Epithelial cell of esophagus (primary cell): ENCODE results near the gene KCNA2.

ENCODE experiments used
- DNase-seq: peaks from one replicate; pipeline ENCODE4 v3.0.0; 2010; ENCODE audit warnings: low read depth
- H3K4me3 ChIP-seq: 2 replicates; pipeline ENCODE4 v1.5.1; 2011; ENCODE audit warnings: mild to moderate bottlenecking, low read length, control low read depth
- CTCF ChIP-seq: IDR thresholded peaks from 2 replicates; pipeline ENCODE4 v1.5.1; 2011; ENCODE audit warnings: low read depth, mild to moderate bottlenecking, low read length, control low read depth, inconsistent platforms; ENCODE audit not compliant: insufficient read depth; ENCODE audit errors: missing control alignments

Gene KCNA2

GRCh38 chr1:110604586-110605148 is 1.5 kb downstream of the KCNA2 start:
- TF ChIP-seq CTCF, result no peak
- no peak overlapping the region for H3K4me3 ChIP-seq
- no peak for DNase-seq

GRCh38 chr1:110603058-110603457 is 3.1 kb downstream of the KCNA2 start:
- TF ChIP-seq CTCF, result no peak
- no peak overlapping the region for H3K4me3 ChIP-seq

GRCh38 chr1:110602466-110602865 is 3.7 kb downstream of the KCNA2 start:
- TF ChIP-seq CTCF, result no peak
- H3K4me3 ChIP-seq, result no peak overlapping the region
- DNase-seq, result no peak

More at GRCh38 chr1:110603058-110603457, 3.1 kb downstream of the KCNA2 start:
- DNase-seq, result no peak

- no peak for DNase-seq
- H3K4me3 ChIP-seq, result no peak overlapping the region
- TF ChIP-seq CTCF, result no peak
Measured at GRCh38 chr1:110601332-110601731, 4.8 kb downstream of the KCNA2 start.

- H3K4me3 ChIP-seq, result no peak overlapping the region
- no peak for TF ChIP-seq CTCF
- DNase-seq, result no peak
Measured at GRCh38 chr1:110600716-110601115, 5.4 kb downstream of the KCNA2 start.

GRCh38 chr1:110597966-110598365 is 8.2 kb downstream of the KCNA2 start:
- no peak for TF ChIP-seq CTCF
- H3K4me3 ChIP-seq, result no peak overlapping the region
- DNase-seq, result no peak

GRCh38 chr1:110596312-110596711 is 9.8 kb downstream of the KCNA2 start:
- no peak overlapping the region for H3K4me3 ChIP-seq
- DNase-seq, result no peak
- TF ChIP-seq CTCF, result no peak
